ENCODE results near the gene BCL2L11. TPM values are rescaled to one million over a fixed set of nuclear protein-coding genes. Genes with fewer than 3 reads are reported as not detected.

BCL2L11 gene
- total and polyA plus RNA-seq, 2 donors (not counting 3 experiments of a cell fraction or from before 2014, with no cell fraction given), result 12.9 to 26.6 TPM

GRCh38 chr2:111164078-111164477 lies 43.4 kb downstream of the BCL2L11 start:
- H3K27me3 ChIP-seq (ENCODE audit: control insufficient read depth in 2 of 2, insufficient read depth in 2 of 2, low read length in 2 of 2), result peaks cover 5 to 27% of the 10 kb centered on the region in 2 experiments
- no peak overlapping the region for H3K27ac ChIP-seq (ENCODE audit: insufficient read depth, low read depth, low read length)
- DNase-seq (ENCODE audit: low read depth, low spot score) (no peak), FAIRE-seq (no peak)
- peaks cover 0 to 10% of the 10 kb centered on the region in 2 experiments for H3K36me3 ChIP-seq (ENCODE audit: control insufficient read depth in 2 of 2, extremely low read depth in 1 of 2, insufficient read depth in 2 of 2, low read length in 2 of 2)
- no TSS peak for BruUV-seq (replicated peaks)
- H3K9me3 ChIP-seq (replicated peaks; ENCODE audit: control insufficient read depth, insufficient read depth, low read length), result no peaks in the 10 kb centered on the region
- no peaks in the 10 kb centered on the region for H3K9me1 ChIP-seq (replicated peaks; ENCODE audit: control insufficient read depth, extremely low read depth, insufficient read depth, low read length)
- no peak overlapping the region for H2AFZ ChIP-seq (ENCODE audit: low read depth, low read length)
- no peak overlapping the region for H3K9ac ChIP-seq (replicated peaks; ENCODE audit: extremely low read depth, insufficient read depth, low read length)
- no peak overlapping the region for H3K4me3 ChIP-seq (replicated peaks in 1 of 3; ENCODE audit: insufficient read depth in 1 of 3, low read depth in 1 of 3, low read length in 3 of 3)
- peaks cover 39% of the 10 kb centered on the region for H3K4me1 ChIP-seq (ENCODE audit: control insufficient read depth, extremely low read depth, insufficient read depth, low read length)
- no peaks in the 10 kb centered on the region for H4K20me1 ChIP-seq (replicated peaks; ENCODE audit: control insufficient read depth, extremely low read depth, insufficient read depth, low read length)
- intact Hi-C loops (cut with micrococcal nuclease) (no loop called here), dilution Hi-C loops (cut with MboI; ENCODE audit: extremely low pct_ligation_motif_present, low sequenced_read_pairs) (no loop called here)
- ChIA-PET CTCF (no interaction called here), POLR2A (no interaction called here)
- H3K79me2 ChIP-seq (ENCODE audit: control insufficient read depth, insufficient read depth, low read length), result no peaks in the 10 kb centered on the region
- H3K4me2 ChIP-seq (ENCODE audit: insufficient read depth, low read length), result no peak overlapping the region
- no peak for TF ChIP-seq EZH2 (IDR thresholded peaks at IDR 0.05; ENCODE audit: borderline replicate concordance, low read depth, low read length, severe bottlenecking)
- TF ChIP-seq GATA2 (IDR thresholded peaks at IDR 0.05; ENCODE audit: insufficient read depth, insufficient read length, low read depth, low read length), result no peak
- no peak for TF ChIP-seq FOS (IDR thresholded peaks at IDR 0.05; ENCODE audit: borderline replicate concordance, insufficient read depth, low read length)
- no peak for TF ChIP-seq JUN (IDR thresholded peaks at IDR 0.05; ENCODE audit: borderline replicate concordance, insufficient read depth, insufficient read length, low read depth)
- TF ChIP-seq POLR2A (IDR thresholded peaks at IDR 0.05; ENCODE audit: low read depth, low read length), result no peak
- TF ChIP-seq, protein P1, sequence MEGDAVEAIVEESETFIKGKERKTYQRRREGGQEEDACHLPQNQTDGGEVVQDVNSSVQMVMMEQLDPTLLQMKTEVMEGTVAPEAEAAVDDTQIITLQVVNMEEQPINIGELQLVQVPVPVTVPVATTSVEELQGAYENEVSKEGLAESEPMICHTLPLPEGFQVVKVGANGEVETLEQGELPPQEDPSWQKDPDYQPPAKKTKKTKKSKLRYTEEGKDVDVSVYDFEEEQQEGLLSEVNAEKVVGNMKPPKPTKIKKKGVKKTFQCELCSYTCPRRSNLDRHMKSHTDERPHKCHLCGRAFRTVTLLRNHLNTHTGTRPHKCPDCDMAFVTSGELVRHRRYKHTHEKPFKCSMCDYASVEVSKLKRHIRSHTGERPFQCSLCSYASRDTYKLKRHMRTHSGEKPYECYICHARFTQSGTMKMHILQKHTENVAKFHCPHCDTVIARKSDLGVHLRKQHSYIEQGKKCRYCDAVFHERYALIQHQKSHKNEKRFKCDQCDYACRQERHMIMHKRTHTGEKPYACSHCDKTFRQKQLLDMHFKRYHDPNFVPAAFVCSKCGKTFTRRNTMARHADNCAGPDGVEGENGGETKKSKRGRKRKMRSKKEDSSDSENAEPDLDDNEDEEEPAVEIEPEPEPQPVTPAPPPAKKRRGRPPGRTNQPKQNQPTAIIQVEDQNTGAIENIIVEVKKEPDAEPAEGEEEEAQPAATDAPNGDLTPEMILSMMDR (IDR thresholded peaks at IDR 0.05; ENCODE audit: extremely low read depth in 1 of 2, insufficient read depth in 1 of 2, low read depth in 1 of 2, low read length in 2 of 2), result no peak
- TF ChIP-seq MYC (IDR thresholded peaks at IDR 0.05; ENCODE audit: low read depth, low read length), result no peak
- TF ChIP-seq POLR2AphosphoS5 (IDR thresholded peaks at IDR 0.05; ENCODE audit: insufficient read depth, low read depth, low read length), result no peak
- TF ChIP-seq, protein P2, sequence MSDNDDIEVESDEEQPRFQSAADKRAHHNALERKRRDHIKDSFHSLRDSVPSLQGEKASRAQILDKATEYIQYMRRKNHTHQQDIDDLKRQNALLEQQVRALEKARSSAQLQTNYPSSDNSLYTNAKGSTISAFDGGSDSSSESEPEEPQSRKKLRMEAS (IDR thresholded peaks at IDR 0.05; ENCODE audit: insufficient read depth, insufficient read length), result no peak
